HFFc6 (cell line): Measurements from ENCODE around the gene CA4. TPM values are rescaled to one million over a fixed set of nuclear protein-coding genes. Genes with fewer than 3 reads are reported as not detected.

Experiments used
- DNase-seq: peaks from one replicate; pipeline ENCODE4 v3.0.0-alpha.2; 2018
- H3K27ac Mint-ChIP-seq: 2 replicates; pipeline ENCODE4 v1.8.0; 2020; ENCODE audit warnings: mild to moderate bottlenecking, mixed read lengths
- H3K27me3 Mint-ChIP-seq: 2 replicates; pipeline ENCODE4 v1.8.0; 2021; ENCODE audit warnings: mild to moderate bottlenecking, moderate library complexity, mixed read lengths; ENCODE audit not compliant: insufficient read depth
- H3K36me3 Mint-ChIP-seq: 2 replicates; pipeline ENCODE4 v1.8.0; 2021; ENCODE audit warnings: low read depth, mixed read lengths
- H3K4me1 Mint-ChIP-seq: 2 replicates; pipeline ENCODE4 v1.8.0; 2020; ENCODE audit warnings: low read depth, mixed read lengths
- H3K4me3 Mint-ChIP-seq: 2 replicates; pipeline ENCODE4 v1.8.0; 2020; ENCODE audit warnings: mild to moderate bottlenecking, moderate library complexity, mixed read lengths
- H3K9me3 Mint-ChIP-seq: 2 replicates; pipeline ENCODE4 v1.8.0; 2020; ENCODE audit warnings: mild to moderate bottlenecking, mixed read lengths
- total RNA-seq, 6 experiments: library from RNA; stranded (reverse); fragmentation: NEBNext Ultra II Directional; extraction: Animal tissue kit (Norgen Biotek cat#: 25700); gene quantifications; 2 replicates in 1 of 6; 3 replicates in 5 of 6; pipeline ENCODE4 v1.2.3, GENCODE V29; 2021
- TF ChIP-seq, protein P1 (sequence below): fragments of 200-600 bp; sonication (generic); IDR thresholded peaks from 2 replicates; pipeline ENCODE4 v1.5.0; 2021; ENCODE audit warnings: antibody characterized with exemption, mild to moderate bottlenecking

The CA4 gene
- total RNA-seq, 6 experiments from 2014 or later: not detected

DNA sequence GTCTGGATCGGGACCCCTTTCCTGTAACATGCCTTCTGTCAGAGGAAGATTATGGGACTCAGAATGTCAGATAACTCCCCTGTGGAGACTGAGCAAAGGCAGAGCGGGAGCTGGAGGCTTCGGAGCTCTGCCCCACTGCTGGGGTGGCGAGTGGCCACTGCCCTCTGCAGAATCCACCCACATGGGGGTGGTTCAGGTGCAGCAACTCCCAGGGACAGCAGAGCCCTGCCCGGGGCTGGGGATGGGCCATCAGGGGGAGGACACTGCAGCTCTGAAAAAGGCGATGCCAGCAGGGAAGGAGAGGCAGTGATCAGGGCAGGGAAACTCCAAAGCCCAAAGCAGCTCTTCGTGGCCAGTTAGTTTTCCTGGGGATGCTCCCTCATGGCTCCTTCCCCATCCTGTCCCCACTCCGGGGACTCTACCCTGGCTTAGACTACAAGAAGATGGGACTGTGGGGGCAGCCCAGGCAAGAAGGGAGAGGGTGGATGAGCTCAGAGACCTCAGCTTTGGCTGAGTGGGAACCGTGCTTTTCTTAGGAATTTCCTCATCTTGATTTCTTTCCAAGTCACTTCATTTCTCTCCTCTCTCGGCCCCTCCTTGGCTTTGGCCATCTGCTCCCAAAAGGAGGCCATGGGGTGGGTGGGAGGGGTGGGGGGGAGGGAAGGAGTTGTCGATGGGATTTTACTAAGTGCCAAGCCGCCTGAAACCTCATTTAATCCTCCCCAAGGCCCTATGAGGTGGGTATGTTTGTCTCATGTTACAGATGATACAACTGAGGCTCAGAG, 4.0 kb downstream of the CA4 start:
- Mint-ChIP-seq H3K4me1 (peaks cover 24% of the 10 kb centered on the region), H3K36me3 (no peaks in the 10 kb centered on the region), H3K9me3 (no peaks in the 10 kb centered on the region), H3K4me3 (no peak overlapping the region), H3K27ac (no peak overlapping the region; the same call in 1 of the 2 replicates), H3K27me3 (peaks cover 17% of the 10 kb centered on the region)
- TF ChIP-seq, protein P1, sequence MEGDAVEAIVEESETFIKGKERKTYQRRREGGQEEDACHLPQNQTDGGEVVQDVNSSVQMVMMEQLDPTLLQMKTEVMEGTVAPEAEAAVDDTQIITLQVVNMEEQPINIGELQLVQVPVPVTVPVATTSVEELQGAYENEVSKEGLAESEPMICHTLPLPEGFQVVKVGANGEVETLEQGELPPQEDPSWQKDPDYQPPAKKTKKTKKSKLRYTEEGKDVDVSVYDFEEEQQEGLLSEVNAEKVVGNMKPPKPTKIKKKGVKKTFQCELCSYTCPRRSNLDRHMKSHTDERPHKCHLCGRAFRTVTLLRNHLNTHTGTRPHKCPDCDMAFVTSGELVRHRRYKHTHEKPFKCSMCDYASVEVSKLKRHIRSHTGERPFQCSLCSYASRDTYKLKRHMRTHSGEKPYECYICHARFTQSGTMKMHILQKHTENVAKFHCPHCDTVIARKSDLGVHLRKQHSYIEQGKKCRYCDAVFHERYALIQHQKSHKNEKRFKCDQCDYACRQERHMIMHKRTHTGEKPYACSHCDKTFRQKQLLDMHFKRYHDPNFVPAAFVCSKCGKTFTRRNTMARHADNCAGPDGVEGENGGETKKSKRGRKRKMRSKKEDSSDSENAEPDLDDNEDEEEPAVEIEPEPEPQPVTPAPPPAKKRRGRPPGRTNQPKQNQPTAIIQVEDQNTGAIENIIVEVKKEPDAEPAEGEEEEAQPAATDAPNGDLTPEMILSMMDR: no peak
- no peak for DNase-seq

DNA sequence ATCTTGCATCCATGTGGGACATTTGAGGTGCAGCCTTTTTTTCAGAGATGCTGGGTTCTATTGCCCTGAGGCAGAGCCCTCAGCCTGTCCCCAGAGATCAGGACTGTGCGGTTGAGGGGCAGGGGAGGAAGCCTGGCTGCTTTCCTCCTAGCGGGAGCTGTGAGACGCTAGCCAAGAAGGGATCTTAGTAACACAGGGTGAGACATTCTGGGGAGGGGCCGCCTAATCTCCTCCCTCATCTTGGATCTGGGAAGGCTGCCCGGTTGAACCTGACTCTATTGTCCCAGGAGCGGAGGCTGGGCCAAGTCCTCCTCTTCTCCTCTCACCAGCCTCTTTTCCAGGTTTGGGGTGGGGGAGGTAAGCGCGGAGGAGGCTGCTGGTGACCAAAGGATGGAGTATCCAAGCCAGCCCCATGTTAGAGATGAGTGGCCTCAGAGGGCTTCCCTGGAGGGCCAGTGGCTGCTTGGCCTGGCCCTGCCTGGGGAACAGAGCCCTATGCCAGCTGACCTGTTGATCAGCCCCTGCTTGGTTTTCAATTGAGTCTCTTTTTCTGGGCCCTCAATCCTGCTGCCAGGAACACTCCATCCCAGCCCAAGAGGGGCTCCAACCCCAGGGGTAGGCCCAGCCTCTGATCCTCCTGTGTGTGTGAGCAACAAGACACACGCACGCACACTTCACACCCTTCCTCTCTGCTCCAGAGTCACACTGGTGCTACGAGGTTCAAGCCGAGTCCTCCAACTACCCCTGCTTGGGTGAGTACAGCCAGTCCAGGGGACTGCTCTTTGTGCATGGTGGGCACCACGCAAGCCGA, 5.0 kb downstream of the CA4 start:
- TF ChIP-seq, protein P1: no peak
- H3K36me3 Mint-ChIP-seq: no peaks in the 10 kb centered on the region
- H3K9me3 Mint-ChIP-seq: no peaks in the 10 kb centered on the region
- H3K27ac Mint-ChIP-seq: peak overlapping the region; percentile 65
- DNase-seq: peak; percentile 61
- H3K4me3 Mint-ChIP-seq: peak overlapping the region; percentile 22; the same call in 1 of the 2 replicates
- peaks cover 13% of the 10 kb centered on the region for H3K27me3 Mint-ChIP-seq
- peaks cover 24% of the 10 kb centered on the region for H3K4me1 Mint-ChIP-seq

DNA sequence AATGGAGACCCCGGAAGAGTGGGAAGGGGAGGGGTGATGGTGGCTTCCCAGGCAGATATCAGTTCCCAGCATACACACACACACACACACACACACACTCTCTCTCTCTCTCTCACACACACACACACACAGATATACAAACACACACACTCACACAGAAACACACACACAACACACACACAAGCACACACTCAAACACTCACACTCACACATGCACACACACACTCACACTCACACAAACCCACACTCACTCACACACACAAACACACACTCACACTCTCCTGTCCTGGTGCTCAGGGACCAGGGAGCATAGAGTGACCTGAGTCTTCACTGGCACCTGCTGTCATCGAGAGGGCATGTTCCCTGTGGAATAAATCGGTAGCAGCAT, 5.6 kb downstream of the CA4 start:
- DNase-seq: no peak
- Mint-ChIP-seq H3K4me3 (no peak overlapping the region), H3K27me3 (peaks cover 17% of the 10 kb centered on the region), H3K4me1 (peaks cover 24% of the 10 kb centered on the region), H3K9me3 (no peaks in the 10 kb centered on the region), H3K36me3 (no peaks in the 10 kb centered on the region), H3K27ac (no peak overlapping the region; the same call in 1 of the 2 replicates)
- TF ChIP-seq, protein P1: no peak

DNA sequence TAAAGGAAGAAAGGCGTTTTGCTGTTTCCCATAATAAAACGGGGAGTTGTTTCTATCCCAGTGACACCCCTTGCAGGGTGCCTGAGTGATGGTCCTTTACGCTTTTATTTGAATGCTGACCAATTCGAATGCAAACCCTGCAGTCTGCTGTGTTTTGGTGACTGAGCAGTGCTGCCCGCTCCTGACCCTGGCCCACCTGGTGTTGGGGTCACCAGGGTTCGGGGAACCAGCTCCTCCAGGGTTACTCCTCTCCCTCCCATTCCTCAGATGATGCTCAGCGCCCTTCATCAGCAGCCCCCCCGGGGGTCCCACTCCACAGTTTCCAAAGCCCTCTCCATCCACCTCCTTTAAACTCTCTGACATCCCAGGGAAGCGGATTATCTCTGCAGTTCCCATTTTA, 6.0 kb downstream of the CA4 start:
- Mint-ChIP-seq H3K9me3 (no peaks in the 10 kb centered on the region), H3K27me3 (peaks cover 17% of the 10 kb centered on the region), H3K27ac (no peak overlapping the region), H3K36me3 (no peaks in the 10 kb centered on the region), H3K4me1 (peaks cover 25% of the 10 kb centered on the region), H3K4me3 (no peak overlapping the region)
- no peak for DNase-seq
- TF ChIP-seq, protein P1: no peak

DNA sequence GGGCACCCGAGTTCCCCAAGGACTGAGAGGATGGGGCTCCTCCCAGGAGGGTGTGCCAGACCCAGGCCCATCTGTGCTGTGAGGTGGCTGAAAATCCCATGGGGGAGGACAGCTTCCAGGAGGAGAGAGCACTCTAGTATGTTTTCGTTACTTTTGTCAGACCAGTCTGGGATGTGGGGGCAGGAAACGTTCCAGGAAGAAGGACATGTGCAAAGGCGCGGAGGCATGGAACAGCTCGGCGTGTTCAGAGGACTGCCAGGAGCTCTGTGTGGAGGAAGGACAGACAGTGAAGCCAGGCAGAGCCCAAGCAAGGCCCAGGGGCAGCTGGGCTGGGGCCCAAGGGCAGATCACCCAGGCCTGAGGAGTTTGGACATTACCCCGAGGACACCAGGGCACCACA, 7.0 kb downstream of the CA4 start:
- TF ChIP-seq, protein P1: no peak
- Mint-ChIP-seq H3K36me3 (no peaks in the 10 kb centered on the region), H3K27ac (no peak overlapping the region), H3K27me3 (peaks cover 13% of the 10 kb centered on the region), H3K4me1 (peaks cover 29% of the 10 kb centered on the region), H3K9me3 (no peaks in the 10 kb centered on the region), H3K4me3 (no peak overlapping the region)
- no peak for DNase-seq
